Measurements from ENCODE around the gene RNU6-9.

The RNU6-9 gene

DNA sequence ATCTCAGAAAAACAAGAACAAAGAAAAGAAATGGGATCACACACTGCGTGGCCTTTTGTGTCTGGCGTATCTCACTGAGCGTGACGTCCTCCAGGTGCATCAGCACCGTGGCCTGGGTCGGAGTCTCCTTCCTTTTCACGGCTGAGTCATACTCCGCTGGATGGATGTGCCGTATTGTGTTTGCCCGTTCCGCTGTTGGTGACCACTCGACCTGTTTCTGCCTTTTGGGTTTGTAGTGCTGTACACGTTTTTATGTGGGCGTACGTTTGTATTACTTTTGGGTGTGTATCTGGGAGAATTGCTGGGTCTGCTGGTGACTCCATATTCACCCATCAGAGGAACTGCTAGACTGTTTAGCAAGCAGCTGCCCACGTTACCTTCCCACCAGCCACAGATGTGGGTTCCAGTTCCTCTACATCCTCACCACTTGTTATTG lies 44.0 kb downstream of the RNU6-9 start:
- DNase-seq: peak; percentile 96

DNA sequence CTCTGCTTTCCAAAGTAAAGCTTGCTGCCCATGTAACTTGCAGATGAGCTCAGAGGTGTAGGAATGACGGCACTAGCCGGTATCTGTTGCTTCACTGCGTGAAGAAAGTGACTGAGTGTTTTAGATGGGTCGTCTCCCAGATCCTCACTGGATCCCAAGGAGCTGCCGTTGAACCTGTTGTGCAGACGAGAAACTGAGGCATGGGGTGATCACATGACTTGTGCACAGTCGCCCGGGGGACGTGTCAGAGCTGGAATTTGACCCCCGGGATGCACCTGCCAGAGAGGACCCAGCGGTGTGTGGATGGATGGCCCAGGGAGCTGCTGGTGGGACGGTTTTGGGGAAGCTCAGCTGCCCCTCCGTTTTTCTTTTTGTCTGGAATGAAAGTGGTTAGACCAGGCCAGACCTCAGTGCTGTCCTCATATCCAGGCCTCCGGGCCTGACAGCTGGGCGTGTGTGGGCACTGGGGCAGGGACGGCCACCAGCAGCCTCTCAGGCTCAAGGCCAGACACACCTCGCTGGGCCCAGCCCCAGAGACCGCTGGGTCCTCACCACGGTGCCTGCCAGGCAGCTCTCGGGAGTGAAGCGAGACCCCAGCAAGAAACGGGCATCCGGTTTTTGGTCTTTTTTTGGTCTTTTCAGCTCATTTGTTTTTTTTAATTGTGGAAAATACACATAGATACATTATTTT lies 45.1 kb downstream of the RNU6-9 start:
- DNase-seq: no peak

DNA sequence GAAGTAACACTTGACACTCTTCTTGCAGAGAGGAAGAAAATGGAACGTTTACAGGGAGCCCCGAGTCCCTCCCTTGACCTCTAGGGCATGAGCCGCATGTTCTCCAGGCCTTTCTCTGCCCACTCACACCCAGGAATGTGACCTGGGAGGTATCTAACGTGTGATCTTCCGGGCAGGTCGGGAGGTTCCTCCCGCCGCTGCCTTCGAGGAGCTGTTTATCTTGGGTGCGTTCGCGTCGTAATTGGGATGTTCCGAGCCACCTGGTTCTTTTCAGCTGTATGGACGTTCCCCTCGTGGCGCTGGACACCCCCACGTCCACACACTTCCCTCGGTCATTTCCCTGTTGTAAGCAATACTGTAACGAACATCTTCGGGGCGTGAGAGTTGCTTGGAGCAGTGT lies 46.2 kb downstream of the RNU6-9 start:
- DNase-seq: no peak

DNA sequence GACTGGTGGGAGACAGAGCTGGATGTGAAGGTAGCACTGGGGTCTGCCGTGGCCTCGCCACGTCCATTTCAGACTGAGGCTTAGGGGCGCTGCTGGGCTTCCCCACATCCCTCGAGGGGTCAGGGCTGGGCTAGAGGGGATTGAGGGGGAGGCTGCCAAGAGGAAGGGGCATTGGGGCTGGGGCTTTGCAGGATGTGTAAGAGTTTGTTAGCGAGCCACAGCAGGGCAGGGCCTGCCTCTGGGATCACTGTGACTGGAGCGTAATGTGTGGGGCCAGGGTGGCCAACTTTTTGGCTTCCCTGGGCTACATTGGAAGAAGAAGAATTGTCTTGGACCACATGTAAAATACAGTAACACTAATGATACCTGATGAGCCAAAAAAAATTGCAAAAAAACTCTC lies 46.6 kb downstream of the RNU6-9 start:
- no peak for DNase-seq

DNA sequence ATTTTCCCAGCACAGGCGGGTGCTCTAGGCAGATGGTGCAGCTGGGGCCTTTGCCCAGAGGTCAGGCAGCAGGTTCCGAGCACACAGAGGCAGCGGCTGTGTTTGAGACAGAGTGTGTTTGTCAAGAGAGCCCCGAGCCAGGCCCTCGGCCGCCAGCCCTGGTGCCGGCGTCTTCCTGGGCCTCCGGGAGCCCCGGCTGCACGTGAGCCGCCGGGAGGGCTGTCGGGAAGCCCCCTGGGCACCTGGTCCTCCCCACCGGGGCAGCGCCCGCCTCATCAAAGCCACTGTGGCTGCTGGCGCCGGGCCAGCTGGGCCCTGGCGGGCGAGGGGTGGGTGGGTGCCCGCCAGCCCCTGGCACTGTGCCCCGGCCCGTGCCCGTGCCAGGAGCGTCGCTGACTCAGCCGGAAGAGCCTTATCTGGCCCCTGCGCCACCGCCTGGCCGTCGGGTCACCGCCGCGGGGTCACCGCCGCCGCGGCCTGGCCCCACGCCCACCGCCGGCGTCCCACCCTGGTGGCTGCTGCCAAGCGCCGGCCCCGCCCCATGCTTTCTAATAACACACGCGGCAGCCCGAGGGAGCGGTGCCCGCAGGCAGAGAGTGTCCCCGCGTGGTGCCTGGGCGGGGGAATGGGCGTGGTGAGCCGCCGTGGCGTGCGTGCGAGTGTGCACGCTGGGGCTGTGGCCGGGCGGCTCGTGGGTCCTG lies 47.5 kb downstream of the RNU6-9 start:
- DNase-seq: peak; percentile 66

DNA sequence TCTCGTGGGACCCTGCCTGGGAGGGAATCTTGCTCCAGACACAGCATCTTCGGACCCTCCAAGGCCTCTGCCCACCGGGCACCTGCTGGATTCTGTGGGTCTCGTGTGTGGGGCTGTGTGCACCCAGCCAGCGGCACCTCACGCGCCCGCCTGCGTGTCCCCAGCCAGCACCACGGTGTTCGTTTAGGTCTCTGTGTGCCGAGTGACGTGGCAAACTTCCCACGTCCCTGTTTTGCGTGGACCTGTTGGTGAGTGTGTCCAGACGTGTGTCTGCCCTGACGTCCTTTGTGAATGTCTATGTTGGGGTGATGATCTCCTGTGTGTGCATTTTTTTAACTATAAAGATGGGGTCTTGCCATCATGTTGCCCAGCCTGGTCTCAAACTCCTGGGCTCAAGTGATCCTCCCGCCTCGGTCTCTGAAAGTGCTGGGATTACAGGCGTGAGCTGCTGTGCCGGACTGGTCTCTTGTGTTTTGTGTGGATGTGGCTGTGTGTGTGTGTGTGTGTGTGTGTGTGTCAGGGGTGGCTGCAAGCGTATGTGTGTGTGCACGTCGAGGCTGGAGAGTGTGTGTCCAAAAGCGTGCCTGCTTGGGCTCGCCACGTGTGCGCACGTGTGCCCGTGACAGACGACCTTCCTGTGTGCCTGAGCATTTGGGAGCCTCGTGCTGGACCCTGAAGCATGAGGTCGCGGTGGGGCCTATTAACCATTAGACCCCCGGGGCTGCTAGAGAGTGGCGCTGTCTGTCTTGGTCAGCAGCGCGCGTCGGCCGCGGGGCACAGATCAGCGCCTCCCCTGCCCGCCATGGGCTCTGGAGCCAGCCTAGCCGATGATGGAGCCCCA lies 48.2 kb downstream of the RNU6-9 start:
- no peak for DNase-seq

DNA sequence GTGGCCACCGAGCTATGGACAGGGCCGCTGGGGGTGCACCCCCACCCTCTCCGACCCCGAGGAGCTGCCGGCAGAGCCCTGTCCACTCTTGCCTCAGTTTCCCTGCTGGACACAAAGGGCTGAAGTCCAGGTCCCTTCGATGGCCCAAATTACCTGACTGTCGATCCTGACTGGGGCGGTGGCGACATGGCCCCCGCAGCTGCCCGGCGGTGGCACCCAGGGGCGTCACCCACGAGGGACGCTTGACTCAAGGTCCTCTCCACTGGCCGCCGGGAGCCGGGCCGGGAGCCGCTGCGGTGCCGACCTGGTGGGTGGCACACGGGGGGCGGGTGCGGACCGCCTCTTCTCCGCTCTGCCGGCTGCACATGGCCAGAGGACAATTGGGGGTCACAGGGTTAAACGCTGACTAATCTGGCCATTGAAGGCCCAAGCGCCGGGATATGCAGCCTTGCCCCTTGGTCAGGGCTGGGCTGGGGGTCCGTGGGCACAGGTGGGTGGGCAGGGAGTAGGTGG lies 48.9 kb downstream of the RNU6-9 start:
- DNase-seq: no peak

All from inflammatory macrophage treated with lipopolysaccharide for 4 hours (primary cell).